Body of pancreas (tissue), 4 donors: ENCODE data around the gene KLF12. TPM values are rescaled to one million over a fixed set of nuclear protein-coding genes. Genes with fewer than 3 reads are reported as not detected.

Experiments used
- ATAC-seq: fragments of 150-250 bp; one replicate; pipeline ENCODE4 v1.9.1; 2016
- DNase-seq, 4 donors: peaks; one replicate each; pipeline ENCODE4 v3.0.0-alpha.2; 2019
- H3K27ac ChIP-seq, 4 donors: fragments of 200-600 bp; sonication (generic); 1 replicate in 3 of 4; 2 replicates in 1 of 4; pipeline versions ENCODE4 v1.5.1 to v1.6.1; 2016 to 2019; ENCODE audit warnings: mild to moderate bottlenecking in 1 of 4, mixed read lengths in 1 of 4, moderate library complexity in 1 of 4
- H3K27me3 ChIP-seq, 2 donors: fragments of 200-600 bp; sonication (generic); one replicate each; pipeline ENCODE4 v1.6.0; 2016; ENCODE audit warnings: mild to moderate bottlenecking in 1 of 2
- H3K36me3 ChIP-seq, 2 donors: fragments of 200-600 bp; sonication (generic); replicated peaks in 1 of 2; 2 replicates each; pipeline ENCODE4 v1.5.1; 2016; ENCODE audit warnings: low read depth in 2 of 2; ENCODE audit not compliant: insufficient read depth in 1 of 2
- H3K4me1 ChIP-seq: fragments of 200-600 bp; sonication (generic); one replicate; pipeline ENCODE4 v1.6.0; 2016
- H3K4me3 ChIP-seq, 2 donors: fragments of 200-600 bp; sonication (generic); 1 replicate in 1 of 2; 2 replicates in 1 of 2; pipeline ENCODE4 v1.5.1; 2016 to 2019
- H3K9me3 ChIP-seq, 3 donors: fragments of 200-600 bp; sonication (generic); 1 replicate in 2 of 3; 2 replicates in 1 of 3; pipeline ENCODE4 v1.5.1; 2016
- CTCF ChIP-seq, 7 experiments: fragments of 450-650 bp in 4 of 7; fragments of 200-600 bp in 3 of 7; sonication (generic) in 3 of 7; IDR thresholded peaks; one replicate each; pipeline ENCODE4 v1.5.1; 2016 to 2019; ENCODE audit warnings: antibody characterized with exemption in 7 of 7
- POLR2A ChIP-seq, 3 donors: fragments of 450-650 bp; IDR thresholded peaks; one replicate each; pipeline ENCODE4 v1.6.1; 2016; ENCODE audit warnings: antibody characterized with exemption in 3 of 3, mild to moderate bottlenecking in 2 of 3
- WGBS, 2 donors: methylation state at CpG; one replicate each; pipeline ENCODE4 v1.1.5; 2017; 5-methylcytosine and 5-hydroxymethylcytosine counted together
- intact Hi-C: fragments of 100-400 bp; cut with DNase I; formaldehyde crosslinking; loops from one replicate; pipeline ENCODE4 v1.15.1; 2023
- total RNA-seq, 2 donors: library from RNA; depleted of rRNA; stranded (reverse); fragments of >200 nt; gene quantifications; one replicate each; pipeline ENCODE4 v1.1.0, GENCODE V29; 2016

Gene KLF12
- total RNA-seq, 2 donors from 2014 or later: 2.0 to 2.9 TPM

- DNase-seq (no peak), ATAC-seq (no peak)
- TF ChIP-seq CTCF (IDR thresholded peaks at IDR 0.05) (no peak), POLR2A (IDR thresholded peaks at IDR 0.05) (no peak)
- intact Hi-C loops: no loop called here
- no peaks in the 10 kb centered on the region for H3K27me3 ChIP-seq
- no peaks in the 10 kb centered on the region for H3K9me3 ChIP-seq
- no peaks in the 10 kb centered on the region for H3K4me1 ChIP-seq
- no peak overlapping the region for H3K27ac ChIP-seq
- 50% methylated on average over 1 of the region's 1 CpG for WGBS, 2 donors
- H3K4me3 ChIP-seq: no peak overlapping the region
- no peaks in the 10 kb centered on the region for H3K36me3 ChIP-seq
Observed at GRCh38 chr13:74148352-74148751, 14.1 kb upstream of the KLF12 start.

GRCh38 chr13:74145249-74145975, 11.2 kb upstream of the KLF12 start:
- no peak overlapping the region for H3K27ac ChIP-seq
- H3K36me3 ChIP-seq: no peaks in the 10 kb centered on the region
- TF ChIP-seq CTCF (IDR thresholded peaks at IDR 0.05) (no peak), POLR2A (IDR thresholded peaks at IDR 0.05) (no peak)
- H3K27me3 ChIP-seq: no peaks in the 10 kb centered on the region
- WGBS, 2 donors: 34 to 46% methylated on average over 2 of the region's 2 CpGs
- ATAC-seq (no peak), DNase-seq (no peak)
- no peaks in the 10 kb centered on the region for H3K4me1 ChIP-seq
- intact Hi-C loops: no loop called here
- H3K4me3 ChIP-seq: no peak overlapping the region
- H3K9me3 ChIP-seq: no peaks in the 10 kb centered on the region

DNA sequence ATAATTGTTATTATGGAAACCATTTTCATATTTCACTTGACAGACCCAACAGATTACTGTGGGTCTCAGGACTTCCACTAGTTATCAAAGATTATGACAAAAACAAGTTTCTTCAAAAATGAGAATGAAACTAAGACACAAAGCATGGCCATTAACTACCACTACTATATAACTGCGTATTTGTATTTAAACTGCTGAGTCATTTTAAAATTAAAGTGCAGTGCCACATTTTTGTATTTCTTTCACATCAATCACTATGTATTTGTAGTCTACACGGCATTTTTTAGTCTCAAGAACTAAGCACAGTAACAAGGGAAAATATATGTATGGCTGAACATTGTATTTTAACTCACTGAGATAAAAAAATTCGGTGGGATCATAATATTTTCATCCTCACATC, 10.1 kb upstream of the KLF12 start:
- Histone ChIP-seq H3K27ac (no peak overlapping the region), H3K27me3 (no peaks in the 10 kb centered on the region), H3K4me3 (no peak overlapping the region), H3K4me1 (no peaks in the 10 kb centered on the region), H3K9me3 (no peaks in the 10 kb centered on the region), H3K36me3 (no peaks in the 10 kb centered on the region)
- ATAC-seq: no peak
- TF ChIP-seq POLR2A (IDR thresholded peaks at IDR 0.05): no peak
- no peak for TF ChIP-seq CTCF (IDR thresholded peaks at IDR 0.05)
- DNase-seq: no peak
- 48 to 54% methylated on average over 3 of the region's 3 CpGs for WGBS, 2 donors
- intact Hi-C loops: no loop called here

DNA sequence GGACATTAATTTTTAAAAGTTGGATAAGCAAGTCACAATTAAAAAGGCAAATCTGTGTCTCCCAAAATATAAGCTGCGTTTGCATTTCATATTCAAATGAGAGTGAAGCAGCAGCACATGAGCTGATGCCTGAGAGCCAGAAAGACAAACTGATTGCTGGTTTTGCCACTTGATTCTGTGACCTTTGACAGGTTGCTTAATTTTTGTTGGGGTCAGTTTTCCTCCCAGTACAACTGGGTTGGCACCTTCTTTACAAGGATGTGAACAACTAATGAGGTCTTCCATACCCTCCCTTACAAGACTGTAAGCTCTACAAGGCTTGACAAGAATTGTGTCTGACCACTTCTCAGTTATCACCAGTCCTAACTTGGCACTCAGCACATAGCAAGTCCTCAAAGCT, 8.1 kb upstream of the KLF12 start:
- TF ChIP-seq CTCF (IDR thresholded peaks at IDR 0.05) (no peak), POLR2A (IDR thresholded peaks at IDR 0.05) (no peak)
- Histone ChIP-seq H3K27ac (no peak overlapping the region), H3K9me3 (no peaks in the 10 kb centered on the region), H3K27me3 (no peaks in the 10 kb centered on the region), H3K36me3 (no peaks in the 10 kb centered on the region), H3K4me1 (no peaks in the 10 kb centered on the region), H3K4me3 (no peak overlapping the region)
- intact Hi-C loops: no loop called here
- WGBS, 2 donors: 62 to 67% methylated on average over 1 of the region's 1 CpG
- DNase-seq (no peak), ATAC-seq (no peak)

DNA sequence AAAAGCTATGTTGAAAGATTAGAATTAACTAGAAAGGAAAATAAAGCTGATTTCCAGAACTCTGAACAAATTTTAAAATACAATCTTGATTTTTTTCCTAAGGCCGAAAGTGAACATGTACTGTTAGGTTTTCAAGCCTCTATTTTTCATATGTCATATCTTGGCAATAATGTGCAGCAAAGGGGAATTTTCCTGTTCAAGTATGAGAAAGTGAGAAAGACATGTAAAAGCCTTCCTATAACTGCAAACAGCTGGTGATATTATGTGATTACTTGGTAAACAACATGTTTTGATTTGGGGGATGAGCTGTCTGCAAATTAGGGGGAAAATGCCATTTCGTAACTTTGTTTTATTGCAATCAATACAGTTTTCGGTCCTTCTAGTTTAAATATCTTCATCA, 4.0 kb upstream of the KLF12 start:
- Histone ChIP-seq H3K4me3 (no peak overlapping the region), H3K9me3 (no peaks in the 10 kb centered on the region), H3K27ac (no peak overlapping the region), H3K36me3 (no peaks in the 10 kb centered on the region), H3K27me3 (no peaks in the 10 kb centered on the region), H3K4me1 (peaks cover 11% of the 10 kb centered on the region)
- DNase-seq: no peak
- no peak for TF ChIP-seq POLR2A (IDR thresholded peaks at IDR 0.05)
- TF ChIP-seq CTCF (IDR thresholded peaks at IDR 0.05): no peak
- ATAC-seq: no peak
- intact Hi-C loops: no loop called here
- WGBS, 2 donors: 70 to 91% methylated on average over 3 of the region's 3 CpGs
